Measurements from ENCODE around the gene REM2.

DNA sequence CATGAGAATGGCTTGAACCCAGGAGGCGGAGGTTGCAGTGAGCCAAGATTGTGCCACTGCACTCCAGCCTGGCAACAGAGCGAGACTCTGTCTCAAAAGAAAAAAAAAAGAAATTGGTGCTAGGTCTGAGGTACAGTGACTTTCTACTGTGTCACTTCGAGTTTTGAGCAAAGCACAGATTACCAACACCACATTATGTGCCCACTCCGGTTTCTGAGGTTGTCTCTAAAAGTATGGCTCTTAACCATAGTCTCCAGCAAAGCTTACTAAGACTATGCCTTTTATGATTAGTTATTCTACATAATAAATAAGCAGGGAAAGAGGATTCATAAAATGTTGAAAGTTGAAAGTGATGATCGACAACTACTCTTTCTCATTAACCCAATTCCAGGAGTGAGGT is 27.9 kb downstream of the REM2 start:
- TF ChIP-seq POLR2AphosphoS5 (IDR thresholded peaks at IDR 0.05; ENCODE audit: borderline replicate concordance, low read depth, low read length) (no peak), EZH2 (IDR thresholded peaks at IDR 0.05) (no peak)

Data from SK-N-MC (cell line).